Spleen (tissue), 11 donors: ENCODE results near the gene RNGTT. TPM values are rescaled to one million over a fixed set of nuclear protein-coding genes. Genes with fewer than 3 reads are reported as not detected.

Experiments used
- DNase-seq: peaks from one replicate; pipeline ENCODE4 v3.0.0-alpha.2; 2020
- H3K27ac ChIP-seq, 8 donors: fragments of 200-600 bp; sonication (generic) in 7 of 8; 1 replicate in 4 of 8; 2 replicates in 4 of 8; pipeline versions ENCODE4 v1.5.0 to v1.8.0; 2016 to 2021; ENCODE audit warnings: inconsistent platforms in 4 of 8, mild to moderate bottlenecking in 4 of 8, moderate library complexity in 1 of 8
- H3K27me3 ChIP-seq, 7 donors: fragments of 200-600 bp; sonication (generic) in 6 of 7; replicated peaks in 1 of 7; 1 replicate in 4 of 7; 2 replicates in 3 of 7; pipeline versions ENCODE4 v1.5.0 to v1.8.0; 2016 to 2021; ENCODE audit warnings: inconsistent platforms in 3 of 7, mild to moderate bottlenecking in 1 of 7
- H3K36me3 ChIP-seq, 6 donors: fragments of 200-600 bp; sonication (generic) in 5 of 6; 1 replicate in 4 of 6; 2 replicates in 2 of 6; pipeline versions ENCODE4 v1.5.0 to v1.8.0; 2016 to 2021; ENCODE audit warnings: inconsistent platforms in 2 of 6
- H3K4me1 ChIP-seq, 6 donors: fragments of 200-600 bp; sonication (generic) in 5 of 6; 1 replicate in 3 of 6; 2 replicates in 3 of 6; pipeline versions ENCODE4 v1.5.0 to v1.8.0; 2016 to 2021; ENCODE audit warnings: inconsistent platforms in 3 of 6
- H3K4me3 ChIP-seq, 8 donors: fragments of 200-600 bp; sonication (generic) in 7 of 8; 1 replicate in 4 of 8; 2 replicates in 4 of 8; pipeline versions ENCODE4 v1.5.0 to v1.8.0; 2016 to 2021; ENCODE audit warnings: inconsistent platforms in 4 of 8, mild to moderate bottlenecking in 4 of 8, moderate library complexity in 2 of 8
- H3K9me3 ChIP-seq, 8 donors: fragments of 200-600 bp; sonication (generic) in 7 of 8; 1 replicate in 4 of 8; 2 replicates in 4 of 8; pipeline versions ENCODE4 v1.5.0 to v1.8.0; 2016 to 2021; ENCODE audit warnings: inconsistent platforms in 4 of 8
- CTCF ChIP-seq, 11 experiments: fragments of 200-600 bp in 7 of 11; fragments of 450-650 bp in 4 of 11; sonication (generic) in 4 of 11; IDR thresholded peaks in 8 of 11; conservative IDR thresholded peaks in 3 of 11; 1 replicate in 7 of 11; 2 replicates in 4 of 11; pipeline versions ENCODE4 v1.4.0 to v1.8.0; 2016 to 2021; ENCODE audit warnings: antibody characterized with exemption in 11 of 11, inconsistent platforms in 4 of 11, mild to moderate bottlenecking in 1 of 11
- POLR2A ChIP-seq, 3 donors: fragments of 450-650 bp; IDR thresholded peaks; one replicate each; pipeline ENCODE4 v1.5.1; 2017; ENCODE audit warnings: antibody characterized with exemption in 3 of 3, mild to moderate bottlenecking in 1 of 3
- POLR2AphosphoS5 ChIP-seq, 3 donors: sonication (generic); formaldehyde crosslinking; IDR thresholded peaks; one replicate each; pipeline ENCODE4 v1.5.1; 2017; ENCODE audit warnings: antibody characterized with exemption in 3 of 3
- WGBS, 5 donors: extraction: QIAGEN DNeasy Blood & Tissue Kit in 3 of 5; methylation state at CpG; one replicate each; pipeline versions ENCODE4 v1.1.5 to v1.1.7; 2013 to 2018; 5-methylcytosine and 5-hydroxymethylcytosine counted together
- intact Hi-C: fragments of 100-400 bp; cut with DNase I; formaldehyde crosslinking; loops from one replicate; pipeline ENCODE4 v1.15.0; 2023; ENCODE audit warnings: low total_unique reads
- polyA plus RNA-seq, 3 donors: library from polyadenylated mRNA; stranded (reverse); fragments of 200-250 nt; gene quantifications; one replicate each; pipeline ENCODE4 v1.2.1, GENCODE V29; 2013
- total RNA-seq, 7 donors: library from RNA; depleted of rRNA in 3 of 7; stranded (reverse); fragments of >200 nt in 3 of 7; fragmentation: NEBNext Ultra II Directional in 4 of 7; extraction: Animal tissue kit (Norgen Biotek cat#: 25700) in 4 of 7; gene quantifications; one replicate each; pipeline versions ENCODE4 v1.1.0 to v1.2.1, GENCODE V29; 2016 to 2021
- donor health status: healthy with polysubstance abuse.
- donor health status: DM: no; HTN: no; CAD: no; lungs with moderate emphysema.
- donor health status: DM: no; HTN: no; CAD: no.
- donor health status: Bipolar disorder and iron deficiency.
- donor health status: healthy.
- donor health status: DM: no; HTN: no; CAD: no.
- donor health status: DM: yes; HTN: yes; CAD: no.

Gene RNGTT
- total and polyA plus RNA-seq, 10 donors: 9.4 to 27.1 (median 17.6) TPM

DNA sequence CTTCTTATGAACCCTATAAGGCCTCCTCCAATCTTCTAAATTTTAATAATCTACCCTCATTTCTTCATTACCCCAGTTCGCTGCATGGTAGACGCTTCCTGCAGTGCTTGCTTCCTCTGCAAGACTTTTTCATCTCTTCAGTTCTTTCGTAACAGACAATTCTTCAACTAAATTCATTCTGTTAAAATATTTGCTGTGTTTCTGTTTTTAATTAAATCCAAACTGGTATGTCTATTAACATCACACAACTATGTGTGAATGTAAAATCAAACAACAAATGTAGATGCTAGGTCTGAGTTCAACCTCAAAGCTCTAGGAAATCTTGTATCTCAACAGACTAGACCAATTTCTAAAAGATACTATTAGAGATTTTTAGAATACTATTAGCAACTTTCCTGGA is 199.3 kb downstream of the RNGTT start:
- H3K27ac ChIP-seq: no peak overlapping the region
- H3K36me3 ChIP-seq: peaks cover 0 to 18% (median under 1%) of the 10 kb centered on the region in 6 donors
- H3K4me3 ChIP-seq: no peak overlapping the region
- no peaks in the 10 kb centered on the region for H3K27me3 ChIP-seq
- no peaks in the 10 kb centered on the region for H3K9me3 ChIP-seq
- DNase-seq: no peak
- WGBS, 5 donors: 91 to 98% (median 96%) methylated on average over 3 of the region's 3 CpGs
- H3K4me1 ChIP-seq: peaks cover 0 to 6% (median 0%) of the 10 kb centered on the region in 6 donors
- no peak for TF ChIP-seq POLR2A (IDR thresholded peaks at IDR 0.05)
- TF ChIP-seq POLR2AphosphoS5 (IDR thresholded peaks at IDR 0.05): no peak
- no peak for TF ChIP-seq CTCF (IDR thresholded peaks at IDR 0.05 in 8 of 11, conservative IDR thresholded peaks at IDR 0.05 in 3 of 11)
- intact Hi-C loops: no loop called here

GRCh38 chr6:88763160-88763559 is 200.3 kb downstream of the RNGTT start:
- Histone ChIP-seq H3K36me3 (peaks cover 0 to 10% (median 0%) of the 10 kb centered on the region in 6 donors), H3K4me3 (no peak overlapping the region), H3K9me3 (no peaks in the 10 kb centered on the region), H3K27me3 (no peaks in the 10 kb centered on the region), H3K4me1 (peaks cover 0 to 6% (median 0%) of the 10 kb centered on the region in 6 donors), H3K27ac (no peak overlapping the region)
- 84 to 90% (median 88%) methylated on average over 3 of the region's 3 CpGs for WGBS, 5 donors
- TF ChIP-seq CTCF (IDR thresholded peaks at IDR 0.05 in 8 of 11, conservative IDR thresholded peaks at IDR 0.05 in 3 of 11) (no peak), POLR2A (IDR thresholded peaks at IDR 0.05) (no peak), POLR2AphosphoS5 (IDR thresholded peaks at IDR 0.05) (no peak)
- intact Hi-C loops: no loop called here
- DNase-seq: no peak

GRCh38 chr6:88761237-88762031 is 202.0 kb downstream of the RNGTT start:
- intact Hi-C loops: no loop called here
- Histone ChIP-seq H3K36me3 (peaks cover 0 to 6% (median 0%) of the 10 kb centered on the region in 6 donors), H3K27me3 (no peaks in the 10 kb centered on the region), H3K9me3 (no peaks in the 10 kb centered on the region), H3K4me3 (no peak overlapping the region), H3K4me1 (peaks cover 0 to 6% (median 0%) of the 10 kb centered on the region in 6 donors), H3K27ac (no peak overlapping the region)
- DNase-seq: no peak
- no peak for TF ChIP-seq POLR2A (IDR thresholded peaks at IDR 0.05)
- 77 to 83% (median 82%) methylated on average over 9 of the region's 9 CpGs for WGBS, 5 donors

GRCh38 chr6:88760091-88760490 is 203.3 kb downstream of the RNGTT start:
- no peaks in the 10 kb centered on the region for H3K27me3 ChIP-seq
- peaks cover 0 to 6% (median 0%) of the 10 kb centered on the region in 6 donors for H3K4me1 ChIP-seq
- no peak overlapping the region for H3K4me3 ChIP-seq
- TF ChIP-seq POLR2AphosphoS5 (IDR thresholded peaks at IDR 0.05) (no peak), CTCF (IDR thresholded peaks at IDR 0.05 in 8 of 11, conservative IDR thresholded peaks at IDR 0.05 in 3 of 11) (no peak), POLR2A (IDR thresholded peaks at IDR 0.05) (no peak)
- no peak overlapping the region for H3K27ac ChIP-seq
- 72 to 86% (median 82%) methylated on average over 2 of the region's 2 CpGs for WGBS, 5 donors
- H3K9me3 ChIP-seq: peaks cover 0 to 4% (median 0%) of the 10 kb centered on the region in 8 donors
- intact Hi-C loops: no loop called here
- DNase-seq: no peak
- peaks cover 0 to 8% (median 0%) of the 10 kb centered on the region in 6 donors for H3K36me3 ChIP-seq
